ENCODE data around the gene PDE10A. TPM values are rescaled to one million over a fixed set of nuclear protein-coding genes. Genes with fewer than 3 reads are reported as not detected.

PDE10A gene
- total RNA-seq, 1 donor from 2014 or later, result 5.4 TPM

DNA sequence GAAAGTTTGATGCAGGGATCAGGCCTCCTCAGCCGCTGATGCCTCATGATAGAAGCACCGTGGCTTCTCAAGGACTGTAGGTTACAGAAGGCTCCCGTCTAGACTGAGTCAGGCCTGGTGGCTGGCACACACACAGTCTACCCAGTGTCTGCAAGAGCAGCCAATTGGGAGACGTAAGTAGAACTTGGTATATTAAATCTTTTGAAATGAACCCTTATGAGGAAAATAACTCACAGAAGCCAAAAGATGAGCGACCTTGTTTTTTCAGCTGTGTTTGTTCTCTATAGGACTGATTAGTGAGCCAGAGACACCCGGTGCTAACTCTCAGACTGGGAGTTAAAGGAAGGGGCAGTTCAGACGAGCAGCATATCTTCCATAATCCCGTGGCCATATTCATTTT lies 5.9 kb upstream of the PDE10A start:
- Mint-ChIP-seq H3K27me3 (ENCODE audit: low read depth, unreplicated experiment) (peaks cover 32% of the 10 kb centered on the region), H3K4me3 (ENCODE audit: unreplicated experiment) (no peak overlapping the region), H3K36me3 (ENCODE audit: low read depth, unreplicated experiment) (no peaks in the 10 kb centered on the region), H3K9me3 (ENCODE audit: unreplicated experiment) (peaks cover 2% of the 10 kb centered on the region), H3K4me1 (ENCODE audit: low read depth, unreplicated experiment) (peaks cover 13% of the 10 kb centered on the region), H3K27ac (ENCODE audit: unreplicated experiment) (peak overlapping the region; percentile 5)
- TF ChIP-seq EZH2 (IDR thresholded peaks at IDR 0.05; ENCODE audit: insufficient read depth, low read length), result no peak
- TF ChIP-seq, protein P1, sequence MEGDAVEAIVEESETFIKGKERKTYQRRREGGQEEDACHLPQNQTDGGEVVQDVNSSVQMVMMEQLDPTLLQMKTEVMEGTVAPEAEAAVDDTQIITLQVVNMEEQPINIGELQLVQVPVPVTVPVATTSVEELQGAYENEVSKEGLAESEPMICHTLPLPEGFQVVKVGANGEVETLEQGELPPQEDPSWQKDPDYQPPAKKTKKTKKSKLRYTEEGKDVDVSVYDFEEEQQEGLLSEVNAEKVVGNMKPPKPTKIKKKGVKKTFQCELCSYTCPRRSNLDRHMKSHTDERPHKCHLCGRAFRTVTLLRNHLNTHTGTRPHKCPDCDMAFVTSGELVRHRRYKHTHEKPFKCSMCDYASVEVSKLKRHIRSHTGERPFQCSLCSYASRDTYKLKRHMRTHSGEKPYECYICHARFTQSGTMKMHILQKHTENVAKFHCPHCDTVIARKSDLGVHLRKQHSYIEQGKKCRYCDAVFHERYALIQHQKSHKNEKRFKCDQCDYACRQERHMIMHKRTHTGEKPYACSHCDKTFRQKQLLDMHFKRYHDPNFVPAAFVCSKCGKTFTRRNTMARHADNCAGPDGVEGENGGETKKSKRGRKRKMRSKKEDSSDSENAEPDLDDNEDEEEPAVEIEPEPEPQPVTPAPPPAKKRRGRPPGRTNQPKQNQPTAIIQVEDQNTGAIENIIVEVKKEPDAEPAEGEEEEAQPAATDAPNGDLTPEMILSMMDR (IDR thresholded peaks at IDR 0.05; ENCODE audit: insufficient read depth, low read depth, low read length), result no peak
- Histone ChIP-seq H3K9me3 (ENCODE audit: insufficient read depth, low read depth, low read length) (no peaks in the 10 kb centered on the region), H3K27ac (ENCODE audit: low read depth, low read length) (no peak overlapping the region), H2AFZ (ENCODE audit: low read depth, low read length) (no peak overlapping the region), H3K4me2 (ENCODE audit: low read length) (no peak overlapping the region), H3K4me1 (ENCODE audit: insufficient read depth, low read length) (no peaks in the 10 kb centered on the region), H3K27me3 (ENCODE audit: insufficient read depth, low read length) (peaks cover 33% of the 10 kb centered on the region), H3K9ac (ENCODE audit: low read length) (no peak overlapping the region), H4K20me1 (ENCODE audit: insufficient read depth, low read length) (no peaks in the 10 kb centered on the region), H3K4me3 (ENCODE audit: insufficient read depth, low read depth, low read length) (no peak overlapping the region), H3K36me3 (ENCODE audit: insufficient read depth, low read length) (no peaks in the 10 kb centered on the region), H3K79me2 (ENCODE audit: insufficient read depth, low read length) (no peaks in the 10 kb centered on the region)
- FAIRE-seq, result no peak
- DNase-seq (ENCODE audit: low read depth), result no peak

DNA sequence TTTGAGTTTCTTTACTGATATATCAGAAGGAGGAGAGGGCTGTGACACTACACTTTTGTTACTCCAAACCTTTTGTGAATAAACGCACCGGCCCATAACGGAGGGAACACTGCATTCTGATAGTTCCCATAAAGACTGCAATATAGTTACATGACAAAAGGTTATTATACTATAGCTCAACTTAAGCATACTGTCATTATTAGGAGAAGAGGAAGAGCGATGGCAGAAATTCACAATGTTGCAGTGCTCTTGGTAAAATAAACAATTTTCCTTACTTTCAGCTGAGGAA lies 2.3 kb upstream of the PDE10A start:
- peak overlapping the region; percentile 79 for H3K4me3 Mint-ChIP-seq (ENCODE audit: unreplicated experiment)
- no peak overlapping the region for H3K4me2 ChIP-seq (ENCODE audit: low read length)
- no peak for TF ChIP-seq EZH2 (IDR thresholded peaks at IDR 0.05; ENCODE audit: insufficient read depth, low read length)

DNA sequence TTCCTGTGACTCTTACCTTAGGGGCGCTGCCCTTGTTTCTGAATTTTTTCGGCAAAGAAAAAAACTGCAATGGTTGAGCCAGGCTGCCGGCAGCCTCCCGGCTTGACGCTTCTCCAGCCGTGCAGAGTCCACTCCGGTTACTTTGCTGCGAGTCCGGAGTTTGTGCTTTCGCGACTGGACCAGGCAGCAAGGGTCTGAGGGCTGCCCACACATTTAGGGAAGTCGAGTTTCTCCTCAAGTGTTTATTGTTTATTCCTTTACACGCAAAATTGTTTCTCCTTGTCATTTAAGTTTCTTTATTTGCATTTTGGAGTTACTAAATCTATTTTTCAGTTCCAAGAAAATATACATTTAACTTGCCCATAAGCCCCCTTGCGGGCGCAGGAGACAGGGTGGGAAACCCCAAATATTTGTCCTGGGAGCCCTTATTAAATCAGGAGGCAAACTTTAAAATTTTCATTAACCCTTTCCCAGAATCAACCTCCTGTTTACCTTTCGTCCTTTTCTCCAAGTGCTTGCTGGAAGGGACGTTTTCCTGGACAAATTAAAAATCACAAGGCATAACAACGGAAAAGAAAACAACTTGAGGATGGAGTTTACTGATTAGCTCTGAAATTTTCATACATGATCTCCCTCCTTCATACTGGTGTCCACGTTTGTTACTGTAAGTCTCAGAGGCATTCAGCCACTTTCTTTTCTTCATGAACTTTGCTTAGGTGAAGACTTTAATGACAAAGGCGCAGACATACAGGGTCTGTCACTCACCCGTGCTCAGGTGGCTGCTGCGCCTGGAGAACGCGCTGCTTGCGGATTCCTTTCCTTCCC lies 1.7 kb upstream of the PDE10A start:
- Histone ChIP-seq H2AFZ (ENCODE audit: low read depth, low read length) (no peak overlapping the region), H3K4me3 (ENCODE audit: insufficient read depth, low read depth, low read length) (peak overlapping the region; percentile 63), H3K36me3 (ENCODE audit: insufficient read depth, low read length) (no peaks in the 10 kb centered on the region), H4K20me1 (ENCODE audit: insufficient read depth, low read length) (peaks cover 4% of the 10 kb centered on the region), H3K79me2 (ENCODE audit: insufficient read depth, low read length) (peaks cover 17% of the 10 kb centered on the region), H3K27ac (ENCODE audit: low read depth, low read length) (no peak overlapping the region), H3K9me3 (ENCODE audit: insufficient read depth, low read depth, low read length) (no peaks in the 10 kb centered on the region), H3K9ac (ENCODE audit: low read length) (no peak overlapping the region), H3K4me2 (ENCODE audit: low read length) (peak overlapping the region; percentile 85), H3K27me3 (ENCODE audit: insufficient read depth, low read length) (peaks cover 45% of the 10 kb centered on the region), H3K4me1 (ENCODE audit: insufficient read depth, low read length) (peaks cover 13% of the 10 kb centered on the region)
- FAIRE-seq, result no peak
- Mint-ChIP-seq H3K36me3 (ENCODE audit: low read depth, unreplicated experiment) (no peaks in the 10 kb centered on the region), H3K4me1 (ENCODE audit: low read depth, unreplicated experiment) (peaks cover 13% of the 10 kb centered on the region), H3K27ac (ENCODE audit: unreplicated experiment) (no peak overlapping the region), H3K9me3 (ENCODE audit: unreplicated experiment) (peaks cover 1% of the 10 kb centered on the region), H3K4me3 (ENCODE audit: unreplicated experiment) (peak overlapping the region; percentile 79), H3K27me3 (ENCODE audit: low read depth, unreplicated experiment) (peaks cover 36% of the 10 kb centered on the region)
- DNase-seq (ENCODE audit: low read depth), result no peak
- no peak for TF ChIP-seq EZH2 (IDR thresholded peaks at IDR 0.05; ENCODE audit: insufficient read depth, low read length)
- TF ChIP-seq, protein P1 (IDR thresholded peaks at IDR 0.05; ENCODE audit: insufficient read depth, low read depth, low read length), result no peak

More for the DNA sequence above, 2.3 kb upstream of the PDE10A start:
- Histone ChIP-seq H3K9me3 (ENCODE audit: insufficient read depth, low read depth, low read length) (no peaks in the 10 kb centered on the region), H3K79me2 (ENCODE audit: insufficient read depth, low read length) (peaks cover 11% of the 10 kb centered on the region), H4K20me1 (ENCODE audit: insufficient read depth, low read length) (no peaks in the 10 kb centered on the region), H3K27me3 (ENCODE audit: insufficient read depth, low read length) (peaks cover 41% of the 10 kb centered on the region), H3K4me1 (ENCODE audit: insufficient read depth, low read length) (peaks cover 10% of the 10 kb centered on the region), H3K36me3 (ENCODE audit: insufficient read depth, low read length) (no peaks in the 10 kb centered on the region), H3K4me3 (ENCODE audit: insufficient read depth, low read depth, low read length) (no peak overlapping the region), H3K27ac (ENCODE audit: low read depth, low read length) (no peak overlapping the region), H3K9ac (ENCODE audit: low read length) (no peak overlapping the region), H2AFZ (ENCODE audit: low read depth, low read length) (no peak overlapping the region)
- Mint-ChIP-seq H3K4me1 (ENCODE audit: low read depth, unreplicated experiment) (peaks cover 13% of the 10 kb centered on the region), H3K27ac (ENCODE audit: unreplicated experiment) (no peak overlapping the region), H3K36me3 (ENCODE audit: low read depth, unreplicated experiment) (no peaks in the 10 kb centered on the region), H3K9me3 (ENCODE audit: unreplicated experiment) (no peaks in the 10 kb centered on the region), H3K27me3 (ENCODE audit: low read depth, unreplicated experiment) (peaks cover 34% of the 10 kb centered on the region)
- no peak for DNase-seq (ENCODE audit: low read depth)
- FAIRE-seq, result no peak
